Neural progenitor cell (in vitro differentiated cells): ENCODE data around the gene RSBN1L.

Source experiments
- EZH2 ChIP-seq: fragments of 200-600 bp; sonication (generic); IDR thresholded peaks from 2 replicates; pipeline ENCODE4 v1.6.1; 2017; ENCODE audit warnings: antibody characterized with exemption, mild to moderate bottlenecking, moderate library complexity
- EZH2phosphoT487 ChIP-seq: fragments of 200-600 bp; sonication (generic); IDR thresholded peaks from 2 replicates; pipeline ENCODE4 v1.6.1; 2017; ENCODE audit warnings: antibody characterized with exemption
- TF ChIP-seq, protein P1 (sequence below): fragments of 200-600 bp; sonication (generic); IDR thresholded peaks from 2 replicates; pipeline ENCODE4 v1.5.1; 2017; ENCODE audit warnings: antibody characterized with exemption, mild to moderate bottlenecking

DNA sequence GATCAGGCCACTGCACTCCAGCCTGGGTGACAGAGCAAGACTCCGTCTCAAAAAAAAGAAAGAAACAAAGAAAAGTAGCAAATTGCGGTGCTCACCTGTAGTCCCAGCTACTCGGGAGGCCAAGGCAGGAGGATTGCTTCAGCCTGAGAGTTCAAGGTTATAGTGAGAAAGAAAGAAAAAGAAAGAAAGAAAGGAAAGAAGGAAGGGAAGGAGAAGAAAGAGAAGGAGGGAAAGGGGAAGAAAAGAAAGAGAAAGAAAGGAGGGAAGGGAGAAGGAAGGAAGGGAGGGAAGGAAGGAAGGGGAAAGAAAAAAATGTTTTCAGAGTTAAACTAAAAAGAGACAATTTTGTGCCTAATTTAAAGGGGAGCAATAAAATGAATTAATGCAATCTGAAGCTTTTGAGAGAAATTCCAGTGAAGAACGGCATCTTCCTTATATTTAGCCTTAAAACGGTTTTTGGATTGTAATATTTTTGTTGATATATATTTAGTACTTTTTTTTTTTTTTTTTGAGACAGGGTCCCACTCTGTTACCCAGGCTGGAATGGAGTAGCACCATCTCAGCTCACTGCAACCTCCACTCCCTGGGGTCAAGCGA lies 47.4 kb upstream of the RSBN1L start:
- TF ChIP-seq, protein P1, sequence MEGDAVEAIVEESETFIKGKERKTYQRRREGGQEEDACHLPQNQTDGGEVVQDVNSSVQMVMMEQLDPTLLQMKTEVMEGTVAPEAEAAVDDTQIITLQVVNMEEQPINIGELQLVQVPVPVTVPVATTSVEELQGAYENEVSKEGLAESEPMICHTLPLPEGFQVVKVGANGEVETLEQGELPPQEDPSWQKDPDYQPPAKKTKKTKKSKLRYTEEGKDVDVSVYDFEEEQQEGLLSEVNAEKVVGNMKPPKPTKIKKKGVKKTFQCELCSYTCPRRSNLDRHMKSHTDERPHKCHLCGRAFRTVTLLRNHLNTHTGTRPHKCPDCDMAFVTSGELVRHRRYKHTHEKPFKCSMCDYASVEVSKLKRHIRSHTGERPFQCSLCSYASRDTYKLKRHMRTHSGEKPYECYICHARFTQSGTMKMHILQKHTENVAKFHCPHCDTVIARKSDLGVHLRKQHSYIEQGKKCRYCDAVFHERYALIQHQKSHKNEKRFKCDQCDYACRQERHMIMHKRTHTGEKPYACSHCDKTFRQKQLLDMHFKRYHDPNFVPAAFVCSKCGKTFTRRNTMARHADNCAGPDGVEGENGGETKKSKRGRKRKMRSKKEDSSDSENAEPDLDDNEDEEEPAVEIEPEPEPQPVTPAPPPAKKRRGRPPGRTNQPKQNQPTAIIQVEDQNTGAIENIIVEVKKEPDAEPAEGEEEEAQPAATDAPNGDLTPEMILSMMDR = no peak
- TF ChIP-seq EZH2 (no peak), EZH2phosphoT487 (no peak)
